Activated T-cell treated with anti-CD3 and anti-CD28 coated beads, Interleukin-2, amount 50 U/mL, for 72 hours (primary cell): Measurements from ENCODE around the gene RING1. TPM values are rescaled to one million over a fixed set of nuclear protein-coding genes. Genes with fewer than 3 reads are reported as not detected.
A peak's percentile ranks its signal among the peaks of the same experiment; 100 is the strongest.
"Not testable (repeated sequence)": the region's sequence is repeated elsewhere in the genome, so short reads cannot be mapped to it uniquely, and the experiment has no call there.

Source experiments
- ATAC-seq, 2 donors: fragments of 150-1000 bp; cut with Tn5 transposase; replicated peaks in 1 of 2; 2 replicates each; pipeline ENCODE4 v1.10.0; 2021; ENCODE audit warnings: moderate library complexity in 2 of 2, mild to moderate bottlenecking in 1 of 2
- DNase-seq, 2 donors: peaks; one replicate each; pipeline ENCODE4 v3.0.0; 2021 to 2022; ENCODE audit warnings: mixed read lengths in 1 of 2
- H3K27ac Mint-ChIP-seq: one replicate; pipeline ENCODE4 v1.8.0; 2022; ENCODE audit warnings: mild to moderate bottlenecking, moderate library complexity, mixed read lengths
- H3K27me3 Mint-ChIP-seq: one replicate; pipeline ENCODE4 v1.8.0; 2022; ENCODE audit warnings: low read depth, mixed read lengths
- H3K36me3 Mint-ChIP-seq, 2 donors: one replicate each; pipeline ENCODE4 v1.8.0; 2022; ENCODE audit warnings: mixed read lengths in 2 of 2, mild to moderate bottlenecking in 1 of 2; ENCODE audit not compliant: insufficient read depth in 2 of 2
- H3K4me1 Mint-ChIP-seq: one replicate; pipeline ENCODE4 v1.8.0; 2022; ENCODE audit warnings: low read depth, mixed read lengths
- H3K4me3 Mint-ChIP-seq, 2 donors: one replicate each; pipeline ENCODE4 v1.8.0; 2022; ENCODE audit warnings: mild to moderate bottlenecking in 2 of 2, mixed read lengths in 2 of 2, moderate library complexity in 2 of 2
- H3K9me3 Mint-ChIP-seq, 2 donors: one replicate each; pipeline ENCODE4 v1.8.0; 2022; ENCODE audit warnings: mixed read lengths in 2 of 2
- total RNA-seq, 2 donors: library from RNA; stranded (reverse); gene quantifications; one replicate each; pipeline ENCODE4 v1.2.3, GENCODE V29; 2022

Gene RING1
- total RNA-seq, 2 donors from 2014 or later = 30.1 to 37.7 TPM

GRCh38 chr6:33211136-33211535 is 2.8 kb downstream of the RING1 start:
- Mint-ChIP-seq H3K4me3 (no peak overlapping the region), H3K4me1 (peaks cover 52% of the 10 kb centered on the region), H3K27me3 (peaks cover 30% of the 10 kb centered on the region), H3K9me3 (no peaks in the 10 kb centered on the region), H3K27ac (no peak overlapping the region), H3K36me3 (peaks cover 4 to 11% of the 10 kb centered on the region in 2 donors)
- DNase-seq (no peak), ATAC-seq (no peak)

GRCh38 chr6:33211666-33212422 is 3.5 kb downstream of the RING1 start:
- Mint-ChIP-seq H3K27ac (no peak overlapping the region), H3K27me3 (peaks cover 30% of the 10 kb centered on the region), H3K36me3 (peaks cover 4 to 11% of the 10 kb centered on the region in 2 donors), H3K4me3 (no peak overlapping the region), H3K4me1 (peaks cover 45% of the 10 kb centered on the region), H3K9me3 (no peaks in the 10 kb centered on the region)
- DNase-seq (no peak), ATAC-seq (no peak)

- H3K9me3 Mint-ChIP-seq = no peaks in the 10 kb centered on the region
- H3K4me1 Mint-ChIP-seq = peaks cover 48% of the 10 kb centered on the region
- DNase-seq (no peak), ATAC-seq (no peak)
- H3K27ac Mint-ChIP-seq = no peak overlapping the region
- peaks cover 4 to 12% of the 10 kb centered on the region in 2 donors for H3K36me3 Mint-ChIP-seq
- H3K4me3 Mint-ChIP-seq = peak overlapping the region; percentile 81 to 88
- H3K27me3 Mint-ChIP-seq = peaks cover 32% of the 10 kb centered on the region
These were observed 4.5 kb downstream of the RING1 start for GRCh38 chr6:33212857-33213165.

GRCh38 chr6:33213166-33213988 is 5.1 kb downstream of the RING1 start:
- Mint-ChIP-seq H3K27me3 (peaks cover 37% of the 10 kb centered on the region), H3K27ac (no peak overlapping the region), H3K36me3 (peaks cover 4 to 12% of the 10 kb centered on the region in 2 donors), H3K4me1 (peaks cover 52% of the 10 kb centered on the region), H3K9me3 (no peaks in the 10 kb centered on the region), H3K4me3 (peak overlapping the region; percentile 81 to 88)
- DNase-seq (no peak), ATAC-seq (peak; percentile 30 to 38)

GRCh38 chr6:33213989-33214335 is 5.7 kb downstream of the RING1 start:
- Mint-ChIP-seq H3K4me1 (peaks cover 48% of the 10 kb centered on the region), H3K27ac (no peak overlapping the region), H3K9me3 (no peaks in the 10 kb centered on the region), H3K27me3 (peaks cover 42% of the 10 kb centered on the region), H3K4me3 (peak overlapping the region; percentile 81 to 88), H3K36me3 (peaks cover 4 to 12% of the 10 kb centered on the region in 2 donors)
- DNase-seq (no peak), ATAC-seq (peak in 1 of 2 donors; percentile 6)

- H3K36me3 Mint-ChIP-seq = peaks cover 0 to 6% of the 10 kb centered on the region in 2 donors
- no peaks in the 10 kb centered on the region for H3K9me3 Mint-ChIP-seq
- H3K4me1 Mint-ChIP-seq = peaks cover 39% of the 10 kb centered on the region
- peaks cover 42% of the 10 kb centered on the region for H3K27me3 Mint-ChIP-seq
- DNase-seq (no peak), ATAC-seq (peak; percentile 25 to 28)
- H3K4me3 Mint-ChIP-seq = peak overlapping the region; percentile 17 to 23
- H3K27ac Mint-ChIP-seq = no peak overlapping the region
These were observed 7.2 kb downstream of the RING1 start for GRCh38 chr6:33215271-33216116.

GRCh38 chr6:33216117-33216649 is 7.9 kb downstream of the RING1 start:
- H3K9me3 Mint-ChIP-seq = no peaks in the 10 kb centered on the region
- no peak overlapping the region for H3K4me3 Mint-ChIP-seq
- H3K27me3 Mint-ChIP-seq = peaks cover 42% of the 10 kb centered on the region
- peaks cover 0 to 5% of the 10 kb centered on the region in 2 donors for H3K36me3 Mint-ChIP-seq
- ATAC-seq (peak; percentile 36), DNase-seq (no peak)
- peaks cover 39% of the 10 kb centered on the region for H3K4me1 Mint-ChIP-seq
- H3K27ac Mint-ChIP-seq = no peak overlapping the region

- H3K4me3 Mint-ChIP-seq = no peak overlapping the region
- H3K27me3 Mint-ChIP-seq = peaks cover 53% of the 10 kb centered on the region
- DNase-seq = no peak
- H3K9me3 Mint-ChIP-seq = no peaks in the 10 kb centered on the region
- H3K36me3 Mint-ChIP-seq = peaks cover 0 to 3% of the 10 kb centered on the region in 2 donors
- H3K4me1 Mint-ChIP-seq = peaks cover 35% of the 10 kb centered on the region
- no peak for ATAC-seq
- H3K27ac Mint-ChIP-seq = no peak overlapping the region
These were observed 8.9 kb downstream of the RING1 start for GRCh38 chr6:33217246-33217645.

- no peak overlapping the region for H3K4me3 Mint-ChIP-seq
- no peaks in the 10 kb centered on the region for H3K9me3 Mint-ChIP-seq
- ATAC-seq = no peak
- H3K36me3 Mint-ChIP-seq = peaks cover 0 to 1% of the 10 kb centered on the region in 2 donors
- DNase-seq = no peak
- H3K27ac Mint-ChIP-seq = no peak overlapping the region
- peaks cover 53% of the 10 kb centered on the region for H3K27me3 Mint-ChIP-seq
- peaks cover 30% of the 10 kb centered on the region for H3K4me1 Mint-ChIP-seq
These were observed 9.4 kb downstream of the RING1 start for GRCh38 chr6:33217681-33218080.

- H3K27me3 Mint-ChIP-seq = peaks cover 33% of the 10 kb centered on the region
- not testable (repeated sequence) for H3K36me3 Mint-ChIP-seq, H3K9me3 Mint-ChIP-seq, ATAC-seq, DNase-seq, H3K4me1 Mint-ChIP-seq, H3K4me3 Mint-ChIP-seq, H3K27ac Mint-ChIP-seq
These were observed 18.3 kb downstream of the RING1 start for GRCh38 chr6:33226503-33227120.

- Mint-ChIP-seq H3K4me1 (peaks cover 7% of the 10 kb centered on the region), H3K27ac (no peak overlapping the region), H3K4me3 (no peak overlapping the region), H3K36me3 (no peaks in the 10 kb centered on the region), H3K27me3 (peaks cover 57% of the 10 kb centered on the region), H3K9me3 (no peaks in the 10 kb centered on the region)
- DNase-seq (no peak), ATAC-seq (no peak)
These were observed 26.9 kb downstream of the RING1 start for GRCh38 chr6:33235221-33235634.

GRCh38 chr6:33236328-33236727 is 28.0 kb downstream of the RING1 start:
- Mint-ChIP-seq H3K27ac (no peak overlapping the region), H3K4me1 (peaks cover 11% of the 10 kb centered on the region), H3K27me3 (peaks cover 59% of the 10 kb centered on the region), H3K9me3 (no peaks in the 10 kb centered on the region), H3K4me3 (no peak overlapping the region), H3K36me3 (no peaks in the 10 kb centered on the region)
- DNase-seq (no peak), ATAC-seq (no peak)
